H54 (cell line): ENCODE measurements around the gene CENPW.

Experiments used
- DNase-seq: peaks from one replicate; pipeline ENCODE4 v3.0.0; 2011; ENCODE audit warnings: low spot score, mixed read lengths; ENCODE audit not compliant: insufficient read length
- FAIRE-seq: peaks from 3 replicates; lab custom pipeline; 2011; peaks lifted over from hg19 to GRCh38; lab: Jason Lieb, UNC
- POLR2A ChIP-seq: IDR thresholded peaks from 2 replicates; pipeline ENCODE4 v1.6.1; 2011; ENCODE audit warnings: low read depth, mild to moderate bottlenecking, low read length

Gene CENPW

DNA sequence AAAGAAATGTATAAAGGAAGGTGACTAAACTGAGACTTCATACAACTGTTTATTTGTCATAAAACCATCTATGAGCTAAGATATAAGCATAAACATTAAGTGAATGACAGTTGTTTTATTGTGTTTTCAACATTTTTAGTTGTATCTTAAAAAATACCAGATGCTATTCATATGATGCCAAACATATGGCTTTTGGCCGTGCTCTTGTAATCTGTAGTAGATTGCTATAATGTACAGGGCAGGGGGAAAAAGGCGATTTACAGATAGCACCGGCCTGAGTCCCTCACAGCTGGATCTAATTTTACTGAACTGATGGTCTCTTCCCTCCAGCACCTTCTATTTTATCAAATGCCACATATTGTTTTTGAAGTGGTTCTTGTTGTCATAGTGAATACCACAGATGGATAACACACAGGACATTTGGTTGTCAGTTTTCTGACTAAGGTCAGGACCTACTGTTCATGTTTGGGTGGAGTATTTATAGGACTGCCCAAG lies 48.2 kb downstream of the CENPW start:
- no peak for DNase-seq
- FAIRE-seq, result no peak
- TF ChIP-seq POLR2A, result no peak

- DNase-seq (no peak), FAIRE-seq (no peak)
- no peak for TF ChIP-seq POLR2A
Observed at GRCh38 chr6:126396131-126396530, 56.2 kb downstream of the CENPW start.
